ENCODE measurements around the gene FRMD4A.

Gene FRMD4A

GRCh38 chr10:13693783-13694700 lies 636.7 kb downstream of the FRMD4A start:
- Histone ChIP-seq H3K4me3 (ENCODE audit: insufficient read depth, low read depth, low read length, poor library complexity, severe bottlenecking) (no peak overlapping the region), H3K27me3 (replicated peaks; ENCODE audit: control insufficient read depth, insufficient read depth, low read length, poor library complexity, severe bottlenecking) (no peaks in the 10 kb centered on the region), H3K9me3 (ENCODE audit: control insufficient read depth, low read length) (no peaks in the 10 kb centered on the region), H3K36me3 (ENCODE audit: control insufficient read depth, insufficient read depth, low read length) (no peaks in the 10 kb centered on the region), H3K4me1 (ENCODE audit: control insufficient read depth, insufficient read depth, low read length, poor library complexity, severe bottlenecking) (no peaks in the 10 kb centered on the region), H3K27ac (ENCODE audit: insufficient read depth, low read length, poor library complexity, severe bottlenecking) (no peak overlapping the region)
- DNase-seq = no peak

- Histone ChIP-seq H3K9me3 (ENCODE audit: control insufficient read depth, low read length) (no peaks in the 10 kb centered on the region), H3K27me3 (replicated peaks; ENCODE audit: control insufficient read depth, insufficient read depth, low read length, poor library complexity, severe bottlenecking) (no peaks in the 10 kb centered on the region), H3K36me3 (ENCODE audit: control insufficient read depth, insufficient read depth, low read length) (no peaks in the 10 kb centered on the region), H3K27ac (ENCODE audit: insufficient read depth, low read length, poor library complexity, severe bottlenecking) (no peak overlapping the region), H3K4me1 (ENCODE audit: control insufficient read depth, insufficient read depth, low read length, poor library complexity, severe bottlenecking) (no peaks in the 10 kb centered on the region), H3K4me3 (ENCODE audit: insufficient read depth, low read depth, low read length, poor library complexity, severe bottlenecking) (no peak overlapping the region)
- DNase-seq = no peak
Observed at GRCh38 chr10:13690281-13690825, 640.4 kb downstream of the FRMD4A start.

GRCh38 chr10:13686331-13686752 lies 644.4 kb downstream of the FRMD4A start:
- no peak overlapping the region for H3K4me3 ChIP-seq (ENCODE audit: insufficient read depth, low read depth, low read length, poor library complexity, severe bottlenecking)
- no peak overlapping the region for H3K27ac ChIP-seq (ENCODE audit: insufficient read depth, low read length, poor library complexity, severe bottlenecking)
- no peaks in the 10 kb centered on the region for H3K9me3 ChIP-seq (ENCODE audit: control insufficient read depth, low read length)
- H3K27me3 ChIP-seq (replicated peaks; ENCODE audit: control insufficient read depth, insufficient read depth, low read length, poor library complexity, severe bottlenecking) = no peaks in the 10 kb centered on the region
- no peaks in the 10 kb centered on the region for H3K36me3 ChIP-seq (ENCODE audit: control insufficient read depth, insufficient read depth, low read length)
- H3K4me1 ChIP-seq (ENCODE audit: control insufficient read depth, insufficient read depth, low read length, poor library complexity, severe bottlenecking) = no peaks in the 10 kb centered on the region
- no peak for DNase-seq

- no peak for DNase-seq
- Histone ChIP-seq H3K36me3 (ENCODE audit: control insufficient read depth, insufficient read depth, low read length) (no peaks in the 10 kb centered on the region), H3K27me3 (replicated peaks; ENCODE audit: control insufficient read depth, insufficient read depth, low read length, poor library complexity, severe bottlenecking) (no peaks in the 10 kb centered on the region), H3K4me3 (ENCODE audit: insufficient read depth, low read depth, low read length, poor library complexity, severe bottlenecking) (no peak overlapping the region), H3K9me3 (ENCODE audit: control insufficient read depth, low read length) (no peaks in the 10 kb centered on the region), H3K27ac (ENCODE audit: insufficient read depth, low read length, poor library complexity, severe bottlenecking) (no peak overlapping the region), H3K4me1 (ENCODE audit: control insufficient read depth, insufficient read depth, low read length, poor library complexity, severe bottlenecking) (no peaks in the 10 kb centered on the region)
Observed at GRCh38 chr10:13685885-13686284, 644.8 kb downstream of the FRMD4A start.

DNA sequence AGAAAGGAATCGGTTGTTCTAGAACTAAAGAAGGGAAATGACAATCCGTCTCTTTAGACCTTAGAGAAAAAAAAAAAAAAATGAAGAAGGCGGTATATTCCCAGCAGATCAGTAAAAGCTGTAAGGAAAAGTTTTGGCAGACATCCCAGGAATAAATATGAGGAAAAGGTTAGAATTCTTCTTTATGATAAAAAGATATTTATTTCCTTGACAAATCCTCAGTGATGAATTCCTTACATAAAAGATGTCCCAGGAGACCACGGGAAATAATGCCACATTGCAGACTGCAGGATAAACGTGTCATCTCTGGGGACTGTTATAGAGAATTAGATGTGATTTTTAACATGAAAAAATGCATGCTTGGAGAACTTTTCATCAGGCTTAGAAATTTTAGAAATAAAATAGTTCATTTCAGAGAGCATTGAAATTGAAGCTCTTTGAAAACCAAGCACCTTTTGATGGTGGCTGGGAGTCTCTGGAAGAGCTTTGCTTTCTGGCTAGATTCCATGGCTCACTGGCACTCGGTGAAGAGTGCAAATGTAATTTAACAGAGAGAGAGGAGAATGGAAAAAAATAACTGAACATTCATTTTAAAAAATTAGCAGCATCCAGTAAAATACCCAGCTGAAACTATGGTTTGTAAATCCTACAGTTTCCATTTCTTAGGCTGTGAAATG lies 645.8 kb downstream of the FRMD4A start:
- no peaks in the 10 kb centered on the region for H3K4me1 ChIP-seq (ENCODE audit: control insufficient read depth, insufficient read depth, low read length, poor library complexity, severe bottlenecking)
- DNase-seq = no peak
- no peaks in the 10 kb centered on the region for H3K9me3 ChIP-seq (ENCODE audit: control insufficient read depth, low read length)
- no peak overlapping the region for H3K4me3 ChIP-seq (ENCODE audit: insufficient read depth, low read depth, low read length, poor library complexity, severe bottlenecking)
- no peak overlapping the region for H3K27ac ChIP-seq (ENCODE audit: insufficient read depth, low read length, poor library complexity, severe bottlenecking)
- H3K27me3 ChIP-seq (replicated peaks; ENCODE audit: control insufficient read depth, insufficient read depth, low read length, poor library complexity, severe bottlenecking) = no peaks in the 10 kb centered on the region
- H3K36me3 ChIP-seq (ENCODE audit: control insufficient read depth, insufficient read depth, low read length) = no peaks in the 10 kb centered on the region

GRCh38 chr10:13684252-13684791 lies 646.4 kb downstream of the FRMD4A start:
- Histone ChIP-seq H3K27me3 (replicated peaks; ENCODE audit: control insufficient read depth, insufficient read depth, low read length, poor library complexity, severe bottlenecking) (no peaks in the 10 kb centered on the region), H3K9me3 (ENCODE audit: control insufficient read depth, low read length) (no peaks in the 10 kb centered on the region), H3K36me3 (ENCODE audit: control insufficient read depth, insufficient read depth, low read length) (no peaks in the 10 kb centered on the region), H3K4me3 (ENCODE audit: insufficient read depth, low read depth, low read length, poor library complexity, severe bottlenecking) (no peak overlapping the region), H3K27ac (ENCODE audit: insufficient read depth, low read length, poor library complexity, severe bottlenecking) (no peak overlapping the region), H3K4me1 (ENCODE audit: control insufficient read depth, insufficient read depth, low read length, poor library complexity, severe bottlenecking) (no peaks in the 10 kb centered on the region)
- DNase-seq = no peak

DNA sequence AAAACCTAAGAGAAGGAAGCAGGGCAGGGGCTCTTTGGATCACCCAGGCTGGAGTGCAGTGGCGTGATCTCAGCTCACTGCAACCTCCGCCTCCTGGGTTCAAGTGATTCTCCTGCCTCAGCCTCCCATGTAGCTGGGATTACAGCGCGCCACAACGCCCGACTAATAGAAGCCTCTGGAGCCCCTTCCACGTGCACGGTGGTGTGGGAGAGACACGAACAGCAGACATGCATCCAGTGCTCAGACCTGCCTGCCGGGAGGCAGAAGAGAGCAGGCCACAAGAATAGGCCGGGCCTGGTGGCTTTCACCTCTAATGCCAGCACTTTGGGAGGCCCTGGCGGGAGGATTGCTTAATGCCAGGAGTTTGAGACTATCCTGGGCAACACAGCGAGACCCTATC lies 647.7 kb downstream of the FRMD4A start:
- no peak for DNase-seq
- no peaks in the 10 kb centered on the region for H3K36me3 ChIP-seq (ENCODE audit: control insufficient read depth, insufficient read depth, low read length)
- H3K27ac ChIP-seq (ENCODE audit: insufficient read depth, low read length, poor library complexity, severe bottlenecking) = no peak overlapping the region
- no peaks in the 10 kb centered on the region for H3K27me3 ChIP-seq (replicated peaks; ENCODE audit: control insufficient read depth, insufficient read depth, low read length, poor library complexity, severe bottlenecking)
- H3K4me3 ChIP-seq (ENCODE audit: insufficient read depth, low read depth, low read length, poor library complexity, severe bottlenecking) = no peak overlapping the region
- no peaks in the 10 kb centered on the region for H3K9me3 ChIP-seq (ENCODE audit: control insufficient read depth, low read length)
- H3K4me1 ChIP-seq (ENCODE audit: control insufficient read depth, insufficient read depth, low read length, poor library complexity, severe bottlenecking) = no peaks in the 10 kb centered on the region

- no peak for DNase-seq
- no peak overlapping the region for H3K4me3 ChIP-seq (ENCODE audit: insufficient read depth, low read depth, low read length, poor library complexity, severe bottlenecking)
- no peaks in the 10 kb centered on the region for H3K9me3 ChIP-seq (ENCODE audit: control insufficient read depth, low read length)
- no peak overlapping the region for H3K27ac ChIP-seq (ENCODE audit: insufficient read depth, low read length, poor library complexity, severe bottlenecking)
- H3K4me1 ChIP-seq (ENCODE audit: control insufficient read depth, insufficient read depth, low read length, poor library complexity, severe bottlenecking) = no peaks in the 10 kb centered on the region
- H3K27me3 ChIP-seq (replicated peaks; ENCODE audit: control insufficient read depth, insufficient read depth, low read length, poor library complexity, severe bottlenecking) = no peaks in the 10 kb centered on the region
- no peaks in the 10 kb centered on the region for H3K36me3 ChIP-seq (ENCODE audit: control insufficient read depth, insufficient read depth, low read length)
Observed at GRCh38 chr10:13681960-13682359, 648.8 kb downstream of the FRMD4A start.

DNA sequence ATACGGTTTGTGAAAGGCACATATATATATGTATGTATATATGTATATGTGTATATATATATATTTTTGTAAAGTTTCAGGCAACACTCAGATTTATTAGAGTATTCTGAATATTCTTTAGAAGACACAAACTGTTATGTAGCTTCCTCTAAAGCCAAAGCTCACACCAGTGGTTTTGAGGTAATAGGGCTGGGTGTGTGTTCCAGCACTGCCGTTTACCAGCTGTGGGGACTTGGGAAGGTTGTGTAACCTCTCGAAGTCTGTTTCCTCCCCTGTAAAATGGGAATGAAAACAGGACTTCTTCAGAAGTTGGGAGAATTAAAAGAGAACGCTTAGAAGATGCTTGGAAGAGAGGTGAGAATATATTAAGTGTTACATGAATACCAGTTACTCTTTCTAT lies 649.2 kb downstream of the FRMD4A start:
- no peak for DNase-seq
- no peaks in the 10 kb centered on the region for H3K9me3 ChIP-seq (ENCODE audit: control insufficient read depth, low read length)
- no peak overlapping the region for H3K27ac ChIP-seq (ENCODE audit: insufficient read depth, low read length, poor library complexity, severe bottlenecking)
- no peaks in the 10 kb centered on the region for H3K36me3 ChIP-seq (ENCODE audit: control insufficient read depth, insufficient read depth, low read length)
- H3K4me3 ChIP-seq (ENCODE audit: insufficient read depth, low read depth, low read length, poor library complexity, severe bottlenecking) = no peak overlapping the region
- H3K4me1 ChIP-seq (ENCODE audit: control insufficient read depth, insufficient read depth, low read length, poor library complexity, severe bottlenecking) = no peaks in the 10 kb centered on the region
- H3K27me3 ChIP-seq (replicated peaks; ENCODE audit: control insufficient read depth, insufficient read depth, low read length, poor library complexity, severe bottlenecking) = no peaks in the 10 kb centered on the region

GRCh38 chr10:13681095-13681494 lies 649.6 kb downstream of the FRMD4A start:
- Histone ChIP-seq H3K4me1 (ENCODE audit: control insufficient read depth, insufficient read depth, low read length, poor library complexity, severe bottlenecking) (no peaks in the 10 kb centered on the region), H3K4me3 (ENCODE audit: insufficient read depth, low read depth, low read length, poor library complexity, severe bottlenecking) (no peak overlapping the region), H3K27me3 (replicated peaks; ENCODE audit: control insufficient read depth, insufficient read depth, low read length, poor library complexity, severe bottlenecking) (no peaks in the 10 kb centered on the region), H3K27ac (ENCODE audit: insufficient read depth, low read length, poor library complexity, severe bottlenecking) (no peak overlapping the region), H3K9me3 (ENCODE audit: control insufficient read depth, low read length) (no peaks in the 10 kb centered on the region), H3K36me3 (ENCODE audit: control insufficient read depth, insufficient read depth, low read length) (no peaks in the 10 kb centered on the region)
- no peak for DNase-seq

Data from effector memory CD4-positive, alpha-beta T cell (primary cell).